Neuron (in vitro differentiated cells): ENCODE measurements around the gene CD38.
"Not testable (repeated sequence)": the region's sequence is repeated elsewhere in the genome, so short reads cannot be mapped to it uniquely, and the experiment has no call there.

Experiments used
- H2AFZ ChIP-seq: one replicate; pipeline ENCODE4 v1.6.1; 2013; ENCODE audit warnings: low read depth, mild to moderate bottlenecking, inconsistent platforms, low read length, moderate library complexity
- H3K27me3 ChIP-seq: one replicate; pipeline ENCODE4 v1.6.1; 2013; ENCODE audit warnings: low read length; ENCODE audit not compliant: insufficient read depth
- H3K36me3 ChIP-seq: one replicate; pipeline ENCODE4 v1.6.1; 2013; ENCODE audit warnings: low read length; ENCODE audit not compliant: insufficient read depth
- H3K4me1 ChIP-seq: one replicate; pipeline ENCODE4 v1.6.1; 2013; ENCODE audit warnings: low read length; ENCODE audit not compliant: insufficient read depth
- H3K4me3 ChIP-seq: 2 replicates; pipeline ENCODE4 v1.5.1; 2013; ENCODE audit warnings: mild to moderate bottlenecking, low read length, moderate library complexity
- H3K9me3 ChIP-seq: one replicate; pipeline ENCODE4 v1.6.1; 2013; ENCODE audit warnings: low read length

The CD38 gene

GRCh38 chr4:15749001-15749400 lies 29.1 kb upstream of the CD38 start:
- Histone ChIP-seq H3K4me1 (no peaks in the 10 kb centered on the region), H2AFZ (no peak overlapping the region), H3K4me3 (no peak overlapping the region), H3K36me3 (no peaks in the 10 kb centered on the region), H3K27me3 (no peaks in the 10 kb centered on the region), H3K9me3 (no peaks in the 10 kb centered on the region)

GRCh38 chr4:15751153-15751552 lies 27.0 kb upstream of the CD38 start:
- no peaks in the 10 kb centered on the region for H3K9me3 ChIP-seq
- H3K4me1 ChIP-seq: no peaks in the 10 kb centered on the region
- no peak overlapping the region for H3K4me3 ChIP-seq
- no peaks in the 10 kb centered on the region for H3K27me3 ChIP-seq
- H3K36me3 ChIP-seq: no peaks in the 10 kb centered on the region
- H2AFZ ChIP-seq: no peak overlapping the region

GRCh38 chr4:15753081-15753480 lies 25.0 kb upstream of the CD38 start:
- H3K4me3 ChIP-seq: no peak overlapping the region
- no peaks in the 10 kb centered on the region for H3K9me3 ChIP-seq
- H3K36me3 ChIP-seq: no peaks in the 10 kb centered on the region
- no peaks in the 10 kb centered on the region for H3K27me3 ChIP-seq
- no peaks in the 10 kb centered on the region for H3K4me1 ChIP-seq
- H2AFZ ChIP-seq: no peak overlapping the region

- no peak overlapping the region for H3K4me3 ChIP-seq
- no peaks in the 10 kb centered on the region for H3K36me3 ChIP-seq
- H3K4me1 ChIP-seq: no peaks in the 10 kb centered on the region
- H3K27me3 ChIP-seq: no peaks in the 10 kb centered on the region
- H2AFZ ChIP-seq: no peak overlapping the region
- H3K9me3 ChIP-seq: no peaks in the 10 kb centered on the region
Observed at GRCh38 chr4:15753786-15754185, 24.3 kb upstream of the CD38 start.

GRCh38 chr4:15754323-15754722 lies 23.8 kb upstream of the CD38 start:
- H3K4me3 ChIP-seq: no peak overlapping the region
- H3K9me3 ChIP-seq: no peaks in the 10 kb centered on the region
- no peaks in the 10 kb centered on the region for H3K27me3 ChIP-seq
- no peaks in the 10 kb centered on the region for H3K4me1 ChIP-seq
- H3K36me3 ChIP-seq: no peaks in the 10 kb centered on the region
- no peak overlapping the region for H2AFZ ChIP-seq

GRCh38 chr4:15755321-15756155 lies 22.6 kb upstream of the CD38 start:
- Histone ChIP-seq H2AFZ (no peak overlapping the region), H3K4me1 (no peaks in the 10 kb centered on the region), H3K4me3 (no peak overlapping the region)

GRCh38 chr4:15756361-15756861 lies 21.7 kb upstream of the CD38 start:
- no peak overlapping the region for H3K4me3 ChIP-seq
- H2AFZ ChIP-seq: no peak overlapping the region
- H3K27me3 ChIP-seq: no peaks in the 10 kb centered on the region
- H3K9me3 ChIP-seq: no peaks in the 10 kb centered on the region
- no peaks in the 10 kb centered on the region for H3K4me1 ChIP-seq
- H3K36me3 ChIP-seq: no peaks in the 10 kb centered on the region

More at GRCh38 chr4:15755321-15756155, 22.6 kb upstream of the CD38 start:
- Histone ChIP-seq H3K27me3 (no peaks in the 10 kb centered on the region), H3K36me3 (no peaks in the 10 kb centered on the region), H3K9me3 (no peaks in the 10 kb centered on the region)

GRCh38 chr4:15757054-15757453 lies 21.1 kb upstream of the CD38 start:
- H2AFZ ChIP-seq: no peak overlapping the region
- no peaks in the 10 kb centered on the region for H3K27me3 ChIP-seq
- no peak overlapping the region for H3K4me3 ChIP-seq
- no peaks in the 10 kb centered on the region for H3K36me3 ChIP-seq
- no peaks in the 10 kb centered on the region for H3K4me1 ChIP-seq
- H3K9me3 ChIP-seq: no peaks in the 10 kb centered on the region

GRCh38 chr4:15758294-15758693 lies 19.8 kb upstream of the CD38 start:
- H3K9me3 ChIP-seq: no peaks in the 10 kb centered on the region
- no peak overlapping the region for H3K4me3 ChIP-seq
- H2AFZ ChIP-seq: no peak overlapping the region
- no peaks in the 10 kb centered on the region for H3K27me3 ChIP-seq
- no peaks in the 10 kb centered on the region for H3K4me1 ChIP-seq
- H3K36me3 ChIP-seq: no peaks in the 10 kb centered on the region

- not testable (repeated sequence) for H3K27me3 ChIP-seq, H3K36me3 ChIP-seq, H2AFZ ChIP-seq, H3K4me1 ChIP-seq, H3K9me3 ChIP-seq, H3K4me3 ChIP-seq
Observed at GRCh38 chr4:15762460-15762859, 15.7 kb upstream of the CD38 start.

GRCh38 chr4:15765391-15765790 lies 12.7 kb upstream of the CD38 start:
- no peak overlapping the region for H2AFZ ChIP-seq
- no peak overlapping the region for H3K4me3 ChIP-seq
- H3K4me1 ChIP-seq: no peaks in the 10 kb centered on the region
- H3K36me3 ChIP-seq: no peaks in the 10 kb centered on the region
- H3K27me3 ChIP-seq: no peaks in the 10 kb centered on the region
- no peaks in the 10 kb centered on the region for H3K9me3 ChIP-seq

GRCh38 chr4:15765910-15766697 lies 12.0 kb upstream of the CD38 start:
- Histone ChIP-seq H3K27me3 (no peaks in the 10 kb centered on the region), H2AFZ (no peak overlapping the region)

GRCh38 chr4:15766821-15767220 lies 11.3 kb upstream of the CD38 start:
- no peak overlapping the region for H3K4me3 ChIP-seq
- H3K9me3 ChIP-seq: no peaks in the 10 kb centered on the region
- no peaks in the 10 kb centered on the region for H3K27me3 ChIP-seq
- no peaks in the 10 kb centered on the region for H3K36me3 ChIP-seq
- no peak overlapping the region for H2AFZ ChIP-seq
- no peaks in the 10 kb centered on the region for H3K4me1 ChIP-seq

More at GRCh38 chr4:15765910-15766697, 12.0 kb upstream of the CD38 start:
- no peaks in the 10 kb centered on the region for H3K4me1 ChIP-seq
- no peaks in the 10 kb centered on the region for H3K36me3 ChIP-seq
- H3K4me3 ChIP-seq: no peak overlapping the region
- no peaks in the 10 kb centered on the region for H3K9me3 ChIP-seq
